K562 (cell line): ENCODE data around the gene NONO. TPM values are rescaled to one million over a fixed set of nuclear protein-coding genes. Genes with fewer than 3 reads are reported as not detected.

Source experiments
- KLF16 ChIP-seq: IDR thresholded peaks from 2 replicates; pipeline ENCODE4 v1.6.1; 2016; ENCODE audit warnings: antibody characterized with exemption
- REST ChIP-seq, 2 experiments: fragments of 450-650 bp; formaldehyde crosslinking in 1 of 2; IDR thresholded peaks; 2 replicates each; pipeline versions ENCODE4 v1.4.0 to v1.6.1; 2014 to 2020; ENCODE audit warnings: mild to moderate bottlenecking in 2 of 2, borderline replicate concordance in 1 of 2, low read depth in 1 of 2
- RHOXF2B ChIP-seq: fragments of 250-450 bp; sonication (Bioruptor Pico); conservative IDR thresholded peaks from 2 replicates; pipeline ENCODE4 v1.5.1; 2021
- ZNF41 ChIP-seq: fragments of 250-450 bp; sonication (Bioruptor Pico); conservative IDR thresholded peaks from 2 replicates; pipeline ENCODE4 v1.4.0; 2020; ENCODE audit warnings: mild to moderate bottlenecking
- polyA plus RNA-seq, 8 experiments: library from polyadenylated mRNA; depleted of rRNA in 4 of 8; stranded (reverse) in 5 of 8; unstranded in 3 of 8; fragments of >200 nt; fragmentation: Nextera tagmentation in 2 of 8; fragmentation: Illumina TruSeq in 1 of 8; extraction: Ambion mirVana in 2 of 8; extraction: Trizol in 1 of 8; gene quantifications; 2 replicates each; pipeline versions ENCODE4 v1.2.1 to v1.2.3, GENCODE V29; 2011 to 2014; ENCODE audit warnings: inconsistent platforms in 1 of 8, missing spikeins in 1 of 8
- total RNA-seq, 7 experiments: library from RNA; depleted of rRNA in 6 of 7; stranded (reverse); fragments of >200 nt in 6 of 7; fragmentation: Illumina TruSeq in 2 of 7; extraction: Trizol in 2 of 7; gene quantifications; 2 replicates each; pipeline versions ENCODE4 v1.2.1 to v1.2.3, GENCODE V29; 2011 to 2021; ENCODE audit warnings: low replicate concordance in 1 of 7
- TF ChIP-seq, protein P1 (sequence below): sonication (generic); formaldehyde crosslinking; IDR thresholded peaks from 2 replicates; pipeline ENCODE4 v1.8.0; 2023; ENCODE audit warnings: mild to moderate bottlenecking, missing genetic modification reagents
- TF ChIP-seq, protein P2 (sequence below): fragments of 450-650 bp; formaldehyde crosslinking; IDR thresholded peaks from 2 replicates; pipeline ENCODE4 v1.4.0; 2022; ENCODE audit warnings: missing genetic modification characterization

Gene NONO
- total and polyA plus RNA-seq, 9 of the 15 experiments (the other 6 are each of a cell fraction or from before 2014, with no cell fraction given): 333 to 651 (median 451) TPM

DNA sequence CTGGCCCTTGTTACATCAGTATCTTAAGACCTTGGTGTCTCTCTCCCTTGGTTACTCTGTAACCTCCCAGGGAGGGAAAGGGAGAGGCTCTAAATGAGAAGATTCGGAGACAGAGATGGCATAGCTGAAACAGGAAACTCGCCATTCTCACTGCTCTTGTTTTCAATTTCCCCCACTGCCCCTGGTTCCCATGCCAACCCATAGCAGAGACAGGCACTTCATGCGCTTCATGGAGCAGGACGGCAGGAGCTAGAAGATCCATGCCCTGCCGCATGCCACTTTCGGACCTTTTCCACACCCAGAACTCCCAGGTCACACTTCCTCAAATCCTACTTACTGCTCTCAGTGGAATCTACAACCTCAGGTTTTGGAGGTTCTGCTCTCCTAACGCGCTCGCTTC is 32.6 kb upstream of the NONO start (continued):
- no peak for TF ChIP-seq ZNF41
- TF ChIP-seq KLF16: no peak
- TF ChIP-seq, protein P1, sequence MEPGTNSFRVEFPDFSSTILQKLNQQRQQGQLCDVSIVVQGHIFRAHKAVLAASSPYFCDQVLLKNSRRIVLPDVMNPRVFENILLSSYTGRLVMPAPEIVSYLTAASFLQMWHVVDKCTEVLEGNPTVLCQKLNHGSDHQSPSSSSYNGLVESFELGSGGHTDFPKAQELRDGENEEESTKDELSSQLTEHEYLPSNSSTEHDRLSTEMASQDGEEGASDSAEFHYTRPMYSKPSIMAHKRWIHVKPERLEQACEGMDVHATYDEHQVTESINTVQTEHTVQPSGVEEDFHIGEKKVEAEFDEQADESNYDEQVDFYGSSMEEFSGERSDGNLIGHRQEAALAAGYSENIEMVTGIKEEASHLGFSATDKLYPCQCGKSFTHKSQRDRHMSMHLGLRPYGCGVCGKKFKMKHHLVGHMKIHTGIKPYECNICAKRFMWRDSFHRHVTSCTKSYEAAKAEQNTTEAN (CRISPR knock-in tag): no peak
- TF ChIP-seq, protein P2, sequence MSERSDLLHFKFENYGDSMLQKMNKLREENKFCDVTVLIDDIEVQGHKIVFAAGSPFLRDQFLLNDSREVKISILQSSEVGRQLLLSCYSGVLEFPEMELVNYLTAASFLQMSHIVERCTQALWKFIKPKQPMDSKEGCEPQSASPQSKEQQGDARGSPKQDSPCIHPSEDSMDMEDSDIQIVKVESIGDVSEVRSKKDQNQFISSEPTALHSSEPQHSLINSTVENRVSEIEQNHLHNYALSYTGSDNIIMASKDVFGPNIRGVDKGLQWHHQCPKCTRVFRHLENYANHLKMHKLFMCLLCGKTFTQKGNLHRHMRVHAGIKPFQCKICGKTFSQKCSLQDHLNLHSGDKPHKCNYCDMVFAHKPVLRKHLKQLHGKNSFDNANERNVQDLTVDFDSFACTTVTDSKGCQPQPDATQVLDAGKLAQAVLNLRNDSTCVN (CRISPR knock-in tag): no peak
- TF ChIP-seq REST (IDR thresholded peaks at IDR 0.05; ENCODE audit: borderline replicate concordance): no peak
- no peak for TF ChIP-seq REST (CRISPR knock-in tag; IDR thresholded peaks at IDR 0.05; ENCODE audit: low read depth)
- no peak for TF ChIP-seq RHOXF2B (CRISPR knock-in tag)
